ENCODE measurements around the gene SBF1.

The SBF1 gene

GRCh38 chr22:50486561-50487289 is 11.9 kb upstream of the SBF1 start, which contains the start of gene MIOX:
Gene MIOX, plus strand, starts transcription at chr22:50486859. Its CDS starts 39 bp downstream, at chr22:50486898.
- no peak for DNase-seq (ENCODE audit: low read depth in 1 of 2, low spot score in 1 of 2)

GRCh38 chr22:50485221-50486131 is 10.6 kb upstream of the SBF1 start:
- no peak for DNase-seq (ENCODE audit: low read depth in 1 of 2, low spot score in 1 of 2)

- DNase-seq (ENCODE audit: low read depth in 1 of 2, low spot score in 1 of 2), result no peak
Measured at GRCh38 chr22:50483977-50484853, 9.4 kb upstream of the SBF1 start.

- no peak for DNase-seq (ENCODE audit: low read depth in 1 of 2, low spot score in 1 of 2)
Measured at GRCh38 chr22:50483556-50483955, 8.7 kb upstream of the SBF1 start.

GRCh38 chr22:50483106-50483505 is 8.3 kb upstream of the SBF1 start:
- no peak for DNase-seq (ENCODE audit: low read depth in 1 of 2, low spot score in 1 of 2)

GRCh38 chr22:50482107-50483074 is 7.6 kb upstream of the SBF1 start:
- no peak for DNase-seq (ENCODE audit: low read depth in 1 of 2, low spot score in 1 of 2)

GRCh38 chr22:50481440-50482106 is 6.7 kb upstream of the SBF1 start, which contains the start of gene ADM2:
Gene ADM2, plus strand, starts transcription at chr22:50481543. Its CDS starts 305 bp downstream, at chr22:50481848.
- DNase-seq (ENCODE audit: low read depth in 1 of 2, low spot score in 1 of 2), result peak; percentile 31 to 49

- DNase-seq (ENCODE audit: low read depth in 1 of 2, low spot score in 1 of 2), result no peak
Measured at GRCh38 chr22:50481045-50481439, 6.2 kb upstream of the SBF1 start.

GRCh38 chr22:50479721-50480120 is 4.9 kb upstream of the SBF1 start:
- DNase-seq (ENCODE audit: low read depth in 1 of 2, low spot score in 1 of 2), result no peak

- no peak for DNase-seq (ENCODE audit: low read depth in 1 of 2, low spot score in 1 of 2)
Measured at GRCh38 chr22:50477923-50478322, 3.1 kb upstream of the SBF1 start.

GRCh38 chr22:50476868-50477267 is 2.0 kb upstream of the SBF1 start:
- DNase-seq (ENCODE audit: low read depth in 1 of 2, low spot score in 1 of 2), result no peak

- no peak for DNase-seq (ENCODE audit: low read depth in 1 of 2, low spot score in 1 of 2)
Measured at GRCh38 chr22:50475652-50476002, 792 bp upstream of the SBF1 start.

- DNase-seq (ENCODE audit: low read depth in 1 of 2, low spot score in 1 of 2), result no peak
Measured at GRCh38 chr22:50473855-50474671, 772 bp downstream of the SBF1 start.

GRCh38 chr22:50473088-50473487 is 1.7 kb downstream of the SBF1 start:
- DNase-seq (ENCODE audit: low read depth in 1 of 2, low spot score in 1 of 2), result no peak

GRCh38 chr22:50471962-50472361 is 2.9 kb downstream of the SBF1 start:
- DNase-seq (ENCODE audit: low read depth in 1 of 2, low spot score in 1 of 2), result no peak

- no peak for DNase-seq (ENCODE audit: low read depth in 1 of 2, low spot score in 1 of 2)
Measured at GRCh38 chr22:50471197-50471847, 3.5 kb downstream of the SBF1 start.

GRCh38 chr22:50470491-50470890 is 4.3 kb downstream of the SBF1 start:
- no peak for DNase-seq (ENCODE audit: low read depth in 1 of 2, low spot score in 1 of 2)

Measured in activated T-helper 1 cell treated with anti-CD3 and anti-CD28 coated beads, Interleukin-2, amount 50 U/mL, for 16 hours (primary cell).